Mesenteric fat pad (tissue), 1 donor: ENCODE measurements around the gene SLC38A3. TPM values are rescaled to one million over a fixed set of nuclear protein-coding genes. Genes with fewer than 3 reads are reported as not detected.

ENCODE experiments used
- DNase-seq: peaks from one replicate; pipeline ENCODE4 v3.0.0-alpha.2; 2020; ENCODE audit warnings: low spot score
- total RNA-seq: library from RNA; stranded (reverse); fragmentation: NEBNext Ultra II Directional; extraction: Animal tissue kit (Norgen Biotek cat#: 25700); gene quantifications from one replicate; pipeline ENCODE4 v1.2.1, GENCODE V29; 2021
- donor health status: DM: yes; HTN: yes; CAD: no.

The SLC38A3 gene
- total RNA-seq, 1 donor from 2014 or later, result 0.39 TPM

- no peak for DNase-seq
Observed at GRCh38 chr3:50190936-50191660, 14.0 kb upstream of the SLC38A3 start, which contains the start of gene GNAT1. Gene GNAT1 (plus strand): TSS chr3:50191610. CDS start chr3:50191726, 116 bp downstream.

GRCh38 chr3:50192124-50192523 lies 12.9 kb upstream of the SLC38A3 start:
- DNase-seq, result no peak

- no peak for DNase-seq
Observed at GRCh38 chr3:50192689-50193141, 12.4 kb upstream of the SLC38A3 start.

- DNase-seq, result no peak
Observed at GRCh38 chr3:50193286-50193685, 11.8 kb upstream of the SLC38A3 start.

GRCh38 chr3:50193746-50194127 lies 11.3 kb upstream of the SLC38A3 start:
- DNase-seq, result no peak

GRCh38 chr3:50194128-50194902 lies 10.8 kb upstream of the SLC38A3 start:
- DNase-seq, result no peak

- DNase-seq, result no peak
Observed at GRCh38 chr3:50194903-50195500, 10.1 kb upstream of the SLC38A3 start.

GRCh38 chr3:50195501-50196252 lies 9.4 kb upstream of the SLC38A3 start:
- no peak for DNase-seq

GRCh38 chr3:50196253-50196801 lies 8.7 kb upstream of the SLC38A3 start:
- DNase-seq, result no peak

GRCh38 chr3:50201573-50202315 lies 3.3 kb upstream of the SLC38A3 start:
- DNase-seq, result no peak

- no peak for DNase-seq
Observed at GRCh38 chr3:50202353-50203112, 2.5 kb upstream of the SLC38A3 start.

- no peak for DNase-seq
Observed at GRCh38 chr3:50203113-50203808, 1.8 kb upstream of the SLC38A3 start.

- no peak for DNase-seq
Observed at GRCh38 chr3:50203809-50204803, 965 bp upstream of the SLC38A3 start.

- no peak for DNase-seq
Observed at GRCh38 chr3:50205413-50206276, 574 bp downstream of the SLC38A3 start.

- no peak for DNase-seq
Observed at GRCh38 chr3:50207359-50208042, 2.4 kb downstream of the SLC38A3 start.
